Bone marrow (tissue), 2 donors: ENCODE results near the gene DYRK1A.

Experiments
- DNase-seq, 2 donors: peaks; one replicate each; lab custom pipeline; 2025; lab: John Stamatoyannopoulos, UW

The DYRK1A gene

GRCh38 chr21:37385179-37385765 lies 18.7 kb downstream of the DYRK1A start:
- no peak for DNase-seq

GRCh38 chr21:37386151-37386550 lies 19.6 kb downstream of the DYRK1A start:
- no peak for DNase-seq

- no peak for DNase-seq
Measured at GRCh38 chr21:37389456-37389855, 22.9 kb downstream of the DYRK1A start.

DNA sequence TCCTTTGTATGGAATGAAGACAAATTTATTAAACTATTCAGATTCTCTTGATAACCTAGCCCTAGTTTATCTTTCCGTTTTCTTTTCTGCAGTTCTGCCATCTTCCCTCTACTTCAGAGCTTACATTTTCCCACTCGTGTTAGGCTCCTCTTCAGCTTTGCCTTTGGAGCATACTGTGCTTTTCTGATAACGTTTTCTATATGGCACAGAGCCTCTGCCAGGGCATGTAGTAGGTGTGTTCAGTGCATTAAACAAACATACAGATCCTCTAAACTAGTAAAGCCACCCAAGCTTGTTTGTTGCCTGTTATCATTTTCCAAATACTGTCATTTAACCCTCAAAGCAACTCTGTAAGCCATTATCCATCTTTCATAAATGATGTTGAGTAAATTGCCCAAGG lies 25.1 kb downstream of the DYRK1A start:
- no peak for DNase-seq

DNA sequence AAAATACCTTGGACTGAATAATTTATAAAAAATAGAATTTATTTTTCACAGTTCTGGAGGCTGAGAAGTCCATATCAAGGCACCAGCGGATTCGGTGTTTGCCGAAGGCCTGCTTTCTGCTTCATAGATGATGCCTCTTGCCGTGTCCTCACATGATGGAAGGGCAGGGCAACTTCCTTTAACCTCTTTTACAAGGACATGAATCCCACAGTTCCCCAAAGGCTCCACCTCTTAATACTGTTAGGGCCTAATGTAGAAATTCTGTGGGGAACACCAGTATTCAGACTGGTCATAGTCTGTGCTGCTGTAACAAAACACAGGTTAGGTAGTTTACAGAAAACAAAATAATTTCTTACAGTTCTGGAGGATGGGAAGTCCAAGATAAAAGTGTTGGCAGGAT lies 25.9 kb downstream of the DYRK1A start:
- DNase-seq: no peak

- DNase-seq: no peak
Measured at GRCh38 chr21:37393030-37393429, 26.5 kb downstream of the DYRK1A start.

DNA sequence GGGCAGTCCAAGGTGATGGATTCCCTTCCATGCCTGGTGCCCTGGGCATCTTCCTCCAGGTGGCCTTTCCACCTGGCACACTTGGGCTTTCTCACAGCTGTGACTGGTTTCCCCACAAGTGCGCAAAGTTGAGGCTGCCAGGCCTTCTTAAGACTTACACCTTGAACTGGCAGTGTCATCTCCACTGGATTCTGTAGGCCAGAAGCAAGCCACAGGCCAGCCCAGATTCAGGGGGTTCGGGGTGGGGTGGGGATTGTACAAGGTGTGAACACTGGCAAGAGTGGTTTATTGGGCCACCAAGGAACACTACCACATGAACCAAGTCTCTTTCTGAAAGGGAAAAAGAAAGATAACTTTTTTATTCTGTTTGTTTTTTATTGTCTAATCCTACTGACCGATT lies 27.2 kb downstream of the DYRK1A start:
- DNase-seq: no peak

- no peak for DNase-seq
Measured at GRCh38 chr21:37395961-37396360, 29.4 kb downstream of the DYRK1A start.

GRCh38 chr21:37396855-37397254 lies 30.3 kb downstream of the DYRK1A start:
- DNase-seq: no peak

- no peak for DNase-seq
Measured at GRCh38 chr21:37398697-37399096, 32.1 kb downstream of the DYRK1A start.

GRCh38 chr21:37402251-37402867 lies 35.8 kb downstream of the DYRK1A start:
- no peak for DNase-seq

DNA sequence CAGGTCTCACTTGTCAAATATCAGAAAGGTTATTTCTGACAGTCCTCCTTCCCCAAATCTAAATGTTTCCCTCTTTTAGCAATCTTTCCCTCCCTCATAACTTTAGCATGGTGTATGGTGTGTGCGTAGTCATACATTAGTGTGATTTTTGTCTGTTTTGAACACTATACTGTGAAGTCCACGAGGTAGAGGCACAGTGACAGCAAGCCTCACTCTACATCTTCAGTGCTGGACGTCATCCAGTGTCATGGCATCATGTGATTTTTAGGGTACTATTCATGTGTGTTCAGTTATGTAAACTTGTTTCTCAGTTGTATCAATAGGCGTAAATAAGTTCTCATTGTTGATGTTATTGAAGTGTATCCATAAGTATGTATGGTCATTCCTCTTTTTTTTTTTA lies 39.1 kb downstream of the DYRK1A start:
- no peak for DNase-seq

DNA sequence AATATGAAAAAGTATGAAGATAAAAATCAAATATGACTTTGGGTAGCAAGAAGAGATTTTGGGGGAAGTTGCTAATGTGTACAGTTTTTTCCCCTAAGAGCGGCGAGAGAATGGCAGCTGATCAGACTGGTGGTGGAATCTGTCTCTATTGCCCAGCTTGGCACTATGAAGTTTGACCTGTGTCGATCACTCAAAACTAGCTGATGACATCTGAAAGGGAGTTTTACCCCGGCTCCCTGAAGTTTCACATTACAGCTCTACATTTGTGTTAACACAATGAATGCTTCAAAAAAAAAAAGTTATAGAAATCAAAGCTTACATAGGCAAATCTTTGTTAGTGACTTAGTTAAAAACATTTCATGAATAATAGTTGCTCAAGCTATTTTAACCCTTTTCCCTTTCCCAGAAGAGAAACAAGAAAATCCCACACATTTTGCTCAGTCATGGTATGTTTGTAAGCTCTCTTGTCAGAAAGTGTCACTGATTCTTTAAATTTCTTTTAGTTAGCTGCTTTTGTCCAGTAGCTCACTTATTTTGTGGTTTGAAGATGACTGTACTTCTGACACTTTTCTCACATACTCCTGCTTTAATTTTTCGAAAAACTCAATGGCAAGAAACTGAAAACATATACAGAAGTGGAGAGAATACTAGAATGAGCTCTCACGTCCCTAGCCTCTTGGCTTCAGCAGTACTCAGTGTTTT lies 41.3 kb downstream of the DYRK1A start:
- DNase-seq: peak in 1 of 2 donors; percentile 45

DNA sequence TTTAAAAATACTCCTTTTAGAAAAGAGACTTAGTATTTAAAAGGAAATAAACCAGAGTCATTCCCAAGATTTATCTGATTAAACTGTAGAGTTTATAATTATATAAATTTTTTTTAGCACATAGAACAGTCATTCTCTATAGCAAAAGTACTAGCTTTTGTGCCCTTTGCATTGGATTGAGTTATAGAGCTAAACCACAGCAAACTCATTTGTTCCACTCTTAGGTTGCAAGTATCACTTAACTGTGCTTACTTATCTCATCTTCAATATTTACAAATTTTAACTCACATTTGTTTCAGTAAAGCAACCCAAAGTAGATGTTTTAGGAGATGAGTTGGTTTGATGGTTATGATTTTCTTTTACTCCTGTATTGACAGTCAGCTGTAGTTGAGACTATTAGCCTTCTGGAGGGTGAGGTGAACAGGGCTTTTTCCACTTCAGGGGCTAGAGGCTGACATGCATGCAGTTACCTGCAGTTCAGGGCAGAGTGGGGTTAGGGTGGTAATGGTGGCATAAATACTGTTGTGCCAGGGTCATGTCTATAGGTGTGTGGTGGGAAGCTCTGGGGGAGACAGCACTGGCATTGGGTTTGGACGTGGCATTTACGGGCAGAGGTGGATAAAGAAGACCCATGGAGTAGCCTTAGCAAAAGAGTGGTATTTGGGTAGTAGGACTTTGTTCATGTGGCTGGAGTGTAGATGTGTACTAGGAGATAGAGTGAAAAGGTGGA lies 42.1 kb downstream of the DYRK1A start:
- DNase-seq: no peak

- DNase-seq: no peak
Measured at GRCh38 chr21:37410639-37411038, 44.1 kb downstream of the DYRK1A start.

DNA sequence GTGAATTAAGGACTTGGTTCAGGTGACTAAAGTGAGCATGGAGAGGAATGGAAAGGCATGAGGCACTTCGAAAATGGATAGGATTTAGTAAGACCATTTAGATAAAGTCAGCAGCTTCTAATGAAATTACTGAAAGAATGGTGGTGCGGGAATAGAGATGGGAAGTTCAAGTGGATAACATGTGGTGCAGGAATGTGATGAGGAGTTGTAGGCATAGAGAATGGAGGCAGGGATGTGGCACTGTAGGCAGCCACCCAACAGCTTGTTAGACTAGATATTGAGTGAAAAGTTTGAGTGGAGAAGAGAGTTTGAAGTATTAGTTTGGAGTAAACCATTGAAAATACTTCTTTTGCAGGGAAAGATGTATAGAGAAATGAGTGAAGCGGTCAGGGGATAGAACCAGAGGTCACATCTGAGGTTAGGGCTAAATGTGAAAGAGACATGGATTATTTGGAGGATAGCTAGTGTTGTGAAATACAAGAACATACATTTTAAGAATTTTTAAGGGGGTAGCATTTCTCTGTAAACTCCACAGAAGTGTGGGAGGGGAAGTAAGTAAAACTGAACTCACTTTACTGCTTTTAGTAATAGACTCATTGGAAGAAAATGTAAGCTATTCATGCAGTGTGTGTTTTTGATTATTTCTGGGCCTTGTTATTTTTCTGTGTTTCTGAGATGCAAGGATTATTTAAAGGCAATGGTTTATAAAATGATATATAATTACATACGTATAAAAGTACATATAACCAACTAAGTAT lies 46.2 kb downstream of the DYRK1A start:
- DNase-seq: no peak

- no peak for DNase-seq
Measured at GRCh38 chr21:37413553-37414291, 47.1 kb downstream of the DYRK1A start.

DNA sequence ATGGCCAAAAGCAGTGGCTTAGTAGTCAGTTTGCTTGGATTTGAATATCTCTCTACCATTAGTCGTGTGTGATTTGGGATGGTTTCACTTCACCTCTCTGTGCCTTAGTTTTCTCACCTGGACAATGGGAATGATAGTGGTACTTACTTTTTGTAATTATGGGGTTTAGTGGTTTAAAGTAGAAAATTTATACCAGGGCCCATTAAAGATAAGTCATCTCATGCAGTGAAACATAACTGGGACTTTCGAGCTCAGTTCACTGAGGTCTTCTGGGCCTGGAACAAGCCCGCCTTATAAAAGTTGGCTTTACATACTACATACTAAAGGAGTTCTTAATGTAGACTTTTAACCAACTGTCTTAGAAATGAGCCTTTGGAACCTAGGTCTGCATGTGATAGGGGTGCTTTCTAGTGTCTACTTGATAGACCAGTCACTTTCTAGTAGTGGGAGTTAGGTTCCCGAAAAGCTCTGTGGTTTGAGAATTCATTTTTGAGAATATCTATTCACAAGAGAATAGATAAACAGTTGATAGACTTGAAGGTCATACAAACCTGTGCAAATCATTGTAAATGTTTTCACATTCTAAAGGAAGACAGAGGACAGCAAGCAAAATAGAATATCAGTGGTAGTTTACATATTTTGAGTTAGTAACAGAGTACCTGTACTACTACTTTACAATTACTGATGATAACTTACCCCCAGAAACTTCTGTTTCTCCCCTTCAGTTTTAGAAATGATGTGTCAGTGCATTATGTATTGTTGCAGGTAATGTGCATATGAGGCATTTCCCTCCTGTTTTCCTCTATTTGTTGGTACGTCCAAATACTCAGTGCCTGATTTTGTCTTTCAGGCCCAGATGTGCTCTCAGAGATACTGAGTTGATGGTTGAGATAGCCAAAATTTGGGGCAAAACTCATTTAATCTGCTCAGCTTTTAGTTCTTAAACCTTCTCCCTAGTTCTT lies 48.0 kb downstream of the DYRK1A start:
- DNase-seq: no peak

DNA sequence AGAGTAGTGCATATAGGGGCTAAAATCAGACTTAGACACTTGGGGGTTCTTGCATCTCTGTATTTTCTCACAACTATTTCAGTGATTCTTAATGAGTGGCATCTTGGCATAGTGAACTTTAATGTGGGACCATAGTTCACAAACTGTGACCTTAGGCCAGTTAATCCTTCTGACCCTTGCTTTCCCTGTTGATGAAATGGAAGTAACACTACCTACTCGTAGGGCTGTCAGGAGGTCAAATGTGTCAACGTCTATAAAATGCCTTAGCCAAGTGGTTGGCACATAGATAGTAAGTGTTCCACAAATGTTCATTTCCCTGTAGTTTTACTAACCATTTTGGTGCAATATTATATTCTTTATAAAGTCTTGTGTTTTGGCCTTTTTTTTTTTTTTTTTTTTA lies 49.4 kb downstream of the DYRK1A start:
- no peak for DNase-seq

- no peak for DNase-seq
Measured at GRCh38 chr21:37416914-37417313, 50.3 kb downstream of the DYRK1A start.
